RPMI8226 (cell line): ENCODE results near the gene SNX25.
A peak's percentile ranks its signal among the peaks of the same experiment; 100 is the strongest.

Experiments used
- DNase-seq: peaks from one replicate; pipeline ENCODE4 v3.0.0-alpha.2; 2015

Gene SNX25

GRCh38 chr4:185383451-185383850, 174.1 kb downstream of the SNX25 start:
- DNase-seq = no peak

GRCh38 chr4:185384061-185384460, 174.7 kb downstream of the SNX25 start:
- no peak for DNase-seq

GRCh38 chr4:185384930-185385331, 175.5 kb downstream of the SNX25 start:
- no peak for DNase-seq

GRCh38 chr4:185387957-185388356, 178.6 kb downstream of the SNX25 start:
- no peak for DNase-seq

- no peak for DNase-seq
Measured at GRCh38 chr4:185390941-185391340, 181.5 kb downstream of the SNX25 start.

GRCh38 chr4:185392156-185392555, 182.8 kb downstream of the SNX25 start:
- DNase-seq = no peak

GRCh38 chr4:185394568-185395237, 185.3 kb downstream of the SNX25 start:
- no peak for DNase-seq

- DNase-seq = peak; percentile 16
Measured at GRCh38 chr4:185395238-185395955, 186.0 kb downstream of the SNX25 start, which contains the start of gene LRP2BP. LRP2BP (minus strand) TSS chr4:185395924; CDS start chr4:185378186, 17,738 bp downstream.

GRCh38 chr4:185395956-185396723, 186.7 kb downstream of the SNX25 start:
- DNase-seq = peak; percentile 94

- peak; percentile 60 for DNase-seq
Measured at GRCh38 chr4:185396724-185397385, 187.5 kb downstream of the SNX25 start, which contains the start of gene ANKRD37. ANKRD37 (plus strand) TSS chr4:185396841; CDS start chr4:185396924, 83 bp downstream.

GRCh38 chr4:185398618-185399017, 189.2 kb downstream of the SNX25 start:
- DNase-seq = peak; percentile 11

- no peak for DNase-seq
Measured at GRCh38 chr4:185399466-185399865, 190.1 kb downstream of the SNX25 start.

GRCh38 chr4:185404031-185404430, 194.6 kb downstream of the SNX25 start:
- no peak for DNase-seq

GRCh38 chr4:185405296-185405999, 196.1 kb downstream of the SNX25 start:
- DNase-seq = no peak

- no peak for DNase-seq
Measured at GRCh38 chr4:185408432-185408831, 199.0 kb downstream of the SNX25 start.

- no peak for DNase-seq
Measured at GRCh38 chr4:185411849-185412248, 202.5 kb downstream of the SNX25 start.

- no peak for DNase-seq
Measured at GRCh38 chr4:185412412-185412811, 203.0 kb downstream of the SNX25 start.
